Endothelial cell of umbilical vein (primary cell): Measurements from ENCODE around the gene RTP1. TPM values are rescaled to one million over a fixed set of nuclear protein-coding genes. Genes with fewer than 3 reads are reported as not detected.

ENCODE experiments used
- Bru-seq: library from RNA; stranded (reverse); fragments of 400-500 nt; gene quantifications from one replicate; lab custom pipeline; 2021; lab: Mats Ljungman, UMichigan
- BruChase-seq, 2 experiments: library from RNA; stranded (reverse); fragments of 400-500 nt; gene quantifications; one replicate each; lab custom pipeline; 2021; lab: Mats Ljungman, UMichigan
- BruUV-seq: library from RNA; stranded (reverse); fragments of 400-500 nt; replicated peaks from 2 replicates; lab custom pipeline; 2021; lab: Mats Ljungman, UMichigan
- CTCF ChIA-PET: fragments of 300-600, 350-600 bp; sonication (Branson Sonifier 250); formaldehyde crosslinking; loops from one replicate; lab custom pipeline; 2021; ENCODE audit warnings: antibody characterized with exemption, inconsistent platforms; lab: Charles Lee
- POLR2A ChIA-PET: fragments of 300-600, 350-600 bp; sonication (Branson Sonifier 250); formaldehyde crosslinking; loops from one replicate; lab custom pipeline; 2021; ENCODE audit warnings: antibody characterized with exemption, inconsistent platforms; lab: Charles Lee
- DNase-seq: peaks from one replicate; pipeline ENCODE4 v3.0.0-alpha.2; 2011; ENCODE audit warnings: low read depth, low spot score
- FAIRE-seq: peaks from 2 replicates; lab custom pipeline; 2011; peaks lifted over from hg19 to GRCh38; lab: Jason Lieb, UNC
- H2AFZ ChIP-seq: 2 replicates; pipeline ENCODE4 v1.6.0; 2012; ENCODE audit warnings: low read depth, low read length, control low read depth, inconsistent platforms
- H3K27ac ChIP-seq: 2 replicates; pipeline ENCODE4 v1.5.1; 2011; ENCODE audit warnings: low read depth, mild to moderate bottlenecking, control low read depth, low read length, moderate library complexity; ENCODE audit not compliant: insufficient read depth
- H3K27me3 ChIP-seq, 2 experiments: 2 replicates each; pipeline versions ENCODE4 v1.6.0 to v1.6.1; 2011; ENCODE audit warnings: low read length in 2 of 2, mixed read lengths in 1 of 2; ENCODE audit not compliant: control insufficient read depth in 2 of 2, insufficient read depth in 2 of 2
- H3K36me3 ChIP-seq, 2 experiments: 2 replicates in 1 of 2; 3 replicates in 1 of 2; pipeline ENCODE4 v1.5.1; 2011; ENCODE audit warnings: low read length in 2 of 2, mild to moderate bottlenecking in 1 of 2, moderate library complexity in 1 of 2; ENCODE audit not compliant: control insufficient read depth in 2 of 2, insufficient read depth in 2 of 2; ENCODE audit errors: extremely low read depth in 1 of 2
- H3K4me1 ChIP-seq: 3 replicates; pipeline ENCODE4 v1.5.1; 2011; ENCODE audit warnings: mild to moderate bottlenecking, low read length; ENCODE audit not compliant: control insufficient read depth, insufficient read depth; ENCODE audit errors: extremely low read depth
- H3K4me2 ChIP-seq: 2 replicates; pipeline ENCODE4 v1.6.1; 2011; ENCODE audit warnings: low read length, control low read depth, mixed read lengths; ENCODE audit not compliant: insufficient read depth
- H3K4me3 ChIP-seq, 3 experiments: fragments of 200-600 bp in 1 of 3; sonication (generic), shearing (Covaris generic) in 1 of 3; replicated peaks in 1 of 3; 2 replicates each; pipeline ENCODE4 v1.5.1; 2011 to 2016; ENCODE audit warnings: control low read depth in 3 of 3, low read length in 3 of 3, mild to moderate bottlenecking in 2 of 3, inconsistent platforms in 1 of 3, low read depth in 1 of 3, moderate library complexity in 1 of 3; ENCODE audit not compliant: insufficient read depth in 1 of 3
- H3K79me2 ChIP-seq: 2 replicates; pipeline ENCODE4 v1.6.0; 2012; ENCODE audit warnings: low read length, inconsistent platforms; ENCODE audit not compliant: control insufficient read depth, insufficient read depth
- H3K9ac ChIP-seq: replicated peaks from 2 replicates; pipeline ENCODE3; 2011; ENCODE audit warnings: low read length, control low read depth; ENCODE audit not compliant: insufficient read depth; ENCODE audit errors: extremely low read depth
- H3K9me1 ChIP-seq: replicated peaks from 3 replicates; pipeline ENCODE4 v1.6.0; 2011; ENCODE audit warnings: mild to moderate bottlenecking, low read length; ENCODE audit not compliant: control insufficient read depth, insufficient read depth; ENCODE audit errors: extremely low read depth
- H3K9me3 ChIP-seq: replicated peaks from 2 replicates; pipeline ENCODE4 v1.5.1; 2012; ENCODE audit warnings: low read length, inconsistent platforms; ENCODE audit not compliant: control insufficient read depth, insufficient read depth
- H4K20me1 ChIP-seq: replicated peaks from 2 replicates; pipeline ENCODE3; 2011; ENCODE audit warnings: mild to moderate bottlenecking, low read length; ENCODE audit not compliant: control insufficient read depth, insufficient read depth; ENCODE audit errors: extremely low read depth
- CTCF ChIP-seq, 2 donors: IDR thresholded peaks; 1 replicate in 1 of 2; 2 replicates in 1 of 2; pipeline ENCODE4 v1.5.1; 2011; ENCODE audit warnings: low read length in 2 of 2, mild to moderate bottlenecking in 2 of 2, moderate library complexity in 2 of 2, control low read depth in 1 of 2, inconsistent platforms in 1 of 2, low read depth in 1 of 2; ENCODE audit not compliant: insufficient read depth in 1 of 2; ENCODE audit errors: extremely low read depth in 1 of 2
- EZH2 ChIP-seq: IDR thresholded peaks from 2 replicates; pipeline ENCODE4 v1.6.1; 2012; ENCODE audit warnings: borderline replicate concordance, low read depth, mild to moderate bottlenecking, moderate library complexity, low read length, inconsistent platforms; ENCODE audit not compliant: severe bottlenecking
- FOS ChIP-seq: IDR thresholded peaks from 2 replicates; pipeline ENCODE4 v1.6.1; 2011; ENCODE audit warnings: mild to moderate bottlenecking, low read length, moderate library complexity, borderline replicate concordance; ENCODE audit not compliant: insufficient read depth
- GATA2 ChIP-seq: IDR thresholded peaks from 2 replicates; pipeline ENCODE4 v1.7.0; 2011; ENCODE audit warnings: low read depth, mild to moderate bottlenecking, moderate library complexity, mixed read lengths, low read length; ENCODE audit not compliant: insufficient read length, insufficient read depth
- JUN ChIP-seq: IDR thresholded peaks from 2 replicates; pipeline ENCODE4 v1.6.1; 2011; ENCODE audit warnings: borderline replicate concordance, low read depth; ENCODE audit not compliant: insufficient read length, insufficient read depth
- MAX ChIP-seq: IDR thresholded peaks from 2 replicates; pipeline ENCODE4 v1.6.1; 2011; ENCODE audit not compliant: insufficient read depth, insufficient read length
- MYC ChIP-seq: IDR thresholded peaks from one replicate; pipeline ENCODE4 v1.6.1; 2011; ENCODE audit warnings: mild to moderate bottlenecking, low read depth, low read length
- POLR2A ChIP-seq: IDR thresholded peaks from 2 replicates; pipeline ENCODE4 v1.6.1; 2012; ENCODE audit warnings: low read depth, mild to moderate bottlenecking, control low read depth, low read length
- POLR2AphosphoS5 ChIP-seq: IDR thresholded peaks from 2 replicates; pipeline ENCODE4 v1.6.1; 2012; ENCODE audit warnings: low read depth, mild to moderate bottlenecking, control low read depth, low read length, moderate library complexity; ENCODE audit not compliant: insufficient read depth
- dilution Hi-C: fragments of 300-500 bp; cut with MboI; formaldehyde crosslinking; loops from one replicate; pipeline ENCODE4 v1.15.0; 2019; ENCODE audit warnings: low sequenced_read_pairs; ENCODE audit not compliant: extremely low pct_ligation_motif_present
- intact Hi-C: fragments of 100-400 bp; cut with micrococcal nuclease; formaldehyde crosslinking; loops from one replicate; pipeline ENCODE4 v1.10.0; 2022
- long read RNA-seq: library from polyadenylated mRNA; stranded (forward); transcript quantifications from one replicate; pipeline ENCODE4 v2.0.0, GENCODE V29; 2021
- polyA minus RNA-seq, 3 experiments: library from RNA; depleted of rRNA, polyadenylated mRNA; stranded (reverse); fragments of >200 nt; gene quantifications; 1 replicate in 1 of 3; 2 replicates in 2 of 3; pipeline ENCODE4 v1.2.3, GENCODE V29; 2011
- polyA plus RNA-seq, 4 experiments: library from polyadenylated mRNA; depleted of rRNA in 3 of 4; stranded (reverse) in 3 of 4; unstranded in 1 of 4; fragments of >200 nt; gene quantifications; 2 replicates each; pipeline versions ENCODE4 v1.2.1 to v1.2.3, GENCODE V29; 2011 to 2012; ENCODE audit warnings: missing spikeins in 1 of 4
- total RNA-seq: library from RNA; stranded (reverse); gene quantifications from 2 replicates; pipeline ENCODE4 v1.2.3, GENCODE V29; 2021

Gene RTP1
- total RNA-seq (not detected in 2 replicates), polyA plus RNA-seq (not detected in 2 replicates), polyA minus RNA-seq (not detected in 2 replicates), Bru-seq, nascent RNA (not detected), BruChase-seq, experiment 1, labeled RNA remaining after a 6-hour chase (not detected), BruChase-seq, experiment 2, labeled RNA remaining after a 2-hour chase (not detected)
- polyA plus RNA-seq (2011; cell fraction: cytosol; rRNA removed), result not detected in 2 replicates
- polyA plus RNA-seq (2011; cell fraction: nucleus; rRNA removed), result not detected in 2 replicates
- not detected in 2 replicates for polyA plus RNA-seq (2012)
- polyA minus RNA-seq (2011; cell fraction: cytosol; rRNA and poly(A)+ RNA removed), result not detected
- polyA minus RNA-seq (2011; cell fraction: nucleus; rRNA and poly(A)+ RNA removed), result not detected in 2 replicates
- long read RNA-seq, result 0 reads

- H3K36me3 ChIP-seq, result no peaks in the 10 kb centered on the region
- dilution Hi-C loops (no loop called here), intact Hi-C loops (no loop called here)
- TF ChIP-seq POLR2A (no peak), EZH2 (no peak), MYC (no peak), FOS (no peak), GATA2 (no peak), POLR2AphosphoS5 (no peak), JUN (no peak), CTCF (IDR thresholded peaks at IDR 0.05; ENCODE audit: extremely low read depth in 1 of 2, insufficient read depth in 1 of 2, low read depth in 1 of 2, low read length in 2 of 2) (no peak), MAX (no peak)
- H3K4me3 ChIP-seq, result no peak within 1 kb of the TSS
- H3K79me2 ChIP-seq, result no peaks in the 10 kb centered on the region
- H3K4me1 ChIP-seq, result no peaks in the 10 kb centered on the region
- no peak within 1 kb of the TSS for H3K4me2 ChIP-seq
- no peaks in the 10 kb centered on the region for H4K20me1 ChIP-seq
- peaks cover 0 to 3% of the 10 kb centered on the region in 2 experiments for H3K27me3 ChIP-seq
- no TSS peak for BruUV-seq
- POLR2A ChIA-PET, result interaction anchor here (0.6 kb wide), 1 partner anchor 26 kb away, joined by 3 read pairs; no protein-coding TSS in a partner anchor
- DNase-seq (no peak), FAIRE-seq (no peak)
- no peaks in the 10 kb centered on the region for H3K9me1 ChIP-seq
- H3K27ac ChIP-seq, result no peak within 1 kb of the TSS
- no peaks in the 10 kb centered on the region for H3K9me3 ChIP-seq
- no peak within 1 kb of the TSS for H3K9ac ChIP-seq
- H2AFZ ChIP-seq, result no peak within 1 kb of the TSS
- CTCF ChIA-PET, result interaction anchor here (2.0 kb wide), 1 partner anchor 23 kb away, joined by 5 read pairs; no protein-coding TSS in a partner anchor
Observed at GRCh38 chr3:187197335-187197649, at the start of gene RTP1. Gene RTP1, plus strand, starts transcription at chr3:187197486. Its CDS starts 30 bp downstream, at chr3:187197516.
